Measurements from ENCODE around the gene EFR3B.

Gene EFR3B

DNA sequence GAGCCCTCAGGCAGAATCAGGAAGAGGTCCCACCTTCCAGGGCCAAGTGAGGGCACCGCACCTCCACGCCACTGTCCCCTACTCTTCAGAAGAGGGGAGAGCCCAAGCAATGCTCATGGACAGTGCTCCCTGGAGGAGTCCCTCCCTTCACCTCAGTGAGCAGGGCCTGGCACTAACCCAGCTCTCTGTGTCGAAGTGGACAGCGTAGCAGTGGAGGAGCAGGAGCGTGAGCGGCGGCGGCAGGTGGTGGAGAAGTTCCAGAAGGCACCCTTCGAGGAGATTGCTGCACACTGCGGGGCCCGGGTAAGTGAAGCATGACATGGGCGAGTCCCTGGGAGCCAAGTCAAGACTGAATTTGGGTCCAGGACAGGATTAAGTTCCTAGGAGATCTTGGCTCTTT lies 109.8 kb downstream of the EFR3B start:
- Histone ChIP-seq H2AFZ (no peak overlapping the region), H3K9ac (no peak overlapping the region), H3K4me1 (no peaks in the 10 kb centered on the region), H3K9me3 (ENCODE audit: control insufficient read depth, low read length) (no peaks in the 10 kb centered on the region), H3K36me3 (ENCODE audit: control insufficient read depth, insufficient read depth, low read length) (no peaks in the 10 kb centered on the region), H3K27me3 (ENCODE audit: control insufficient read depth, insufficient read depth, low read length) (no peaks in the 10 kb centered on the region), H3K4me3 (ENCODE audit: low read depth, low read length) (no peak overlapping the region), H3K27ac (no peak overlapping the region), H3K79me2 (no peaks in the 10 kb centered on the region), H3K4me2 (ENCODE audit: low read length) (no peak overlapping the region)
- TF ChIP-seq, protein P1, sequence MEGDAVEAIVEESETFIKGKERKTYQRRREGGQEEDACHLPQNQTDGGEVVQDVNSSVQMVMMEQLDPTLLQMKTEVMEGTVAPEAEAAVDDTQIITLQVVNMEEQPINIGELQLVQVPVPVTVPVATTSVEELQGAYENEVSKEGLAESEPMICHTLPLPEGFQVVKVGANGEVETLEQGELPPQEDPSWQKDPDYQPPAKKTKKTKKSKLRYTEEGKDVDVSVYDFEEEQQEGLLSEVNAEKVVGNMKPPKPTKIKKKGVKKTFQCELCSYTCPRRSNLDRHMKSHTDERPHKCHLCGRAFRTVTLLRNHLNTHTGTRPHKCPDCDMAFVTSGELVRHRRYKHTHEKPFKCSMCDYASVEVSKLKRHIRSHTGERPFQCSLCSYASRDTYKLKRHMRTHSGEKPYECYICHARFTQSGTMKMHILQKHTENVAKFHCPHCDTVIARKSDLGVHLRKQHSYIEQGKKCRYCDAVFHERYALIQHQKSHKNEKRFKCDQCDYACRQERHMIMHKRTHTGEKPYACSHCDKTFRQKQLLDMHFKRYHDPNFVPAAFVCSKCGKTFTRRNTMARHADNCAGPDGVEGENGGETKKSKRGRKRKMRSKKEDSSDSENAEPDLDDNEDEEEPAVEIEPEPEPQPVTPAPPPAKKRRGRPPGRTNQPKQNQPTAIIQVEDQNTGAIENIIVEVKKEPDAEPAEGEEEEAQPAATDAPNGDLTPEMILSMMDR (IDR thresholded peaks at IDR 0.05): no peak

DNA sequence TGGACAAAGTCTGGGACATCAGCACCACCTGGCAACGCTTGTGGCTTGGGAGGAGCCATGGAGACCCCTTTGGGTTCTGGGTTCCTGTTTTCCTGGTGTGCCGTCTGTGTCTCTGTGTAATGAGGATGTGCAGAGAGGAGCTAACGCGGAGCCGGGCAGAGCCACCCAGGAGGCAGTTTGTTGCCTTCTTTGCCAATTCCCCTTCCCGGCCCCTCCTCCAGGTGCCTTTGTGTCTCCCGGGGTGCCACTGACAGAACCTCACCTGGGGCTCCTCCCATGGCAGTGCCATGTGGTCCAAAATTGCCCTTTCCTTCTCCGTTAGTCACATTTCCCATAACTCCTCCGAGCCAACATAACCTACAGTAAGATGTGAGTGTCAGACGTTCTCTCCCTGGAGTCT lies 113.5 kb downstream of the EFR3B start:
- no peaks in the 10 kb centered on the region for H3K27me3 ChIP-seq (ENCODE audit: control insufficient read depth, insufficient read depth, low read length)
- TF ChIP-seq, protein P1 (IDR thresholded peaks at IDR 0.05): no peak

DNA sequence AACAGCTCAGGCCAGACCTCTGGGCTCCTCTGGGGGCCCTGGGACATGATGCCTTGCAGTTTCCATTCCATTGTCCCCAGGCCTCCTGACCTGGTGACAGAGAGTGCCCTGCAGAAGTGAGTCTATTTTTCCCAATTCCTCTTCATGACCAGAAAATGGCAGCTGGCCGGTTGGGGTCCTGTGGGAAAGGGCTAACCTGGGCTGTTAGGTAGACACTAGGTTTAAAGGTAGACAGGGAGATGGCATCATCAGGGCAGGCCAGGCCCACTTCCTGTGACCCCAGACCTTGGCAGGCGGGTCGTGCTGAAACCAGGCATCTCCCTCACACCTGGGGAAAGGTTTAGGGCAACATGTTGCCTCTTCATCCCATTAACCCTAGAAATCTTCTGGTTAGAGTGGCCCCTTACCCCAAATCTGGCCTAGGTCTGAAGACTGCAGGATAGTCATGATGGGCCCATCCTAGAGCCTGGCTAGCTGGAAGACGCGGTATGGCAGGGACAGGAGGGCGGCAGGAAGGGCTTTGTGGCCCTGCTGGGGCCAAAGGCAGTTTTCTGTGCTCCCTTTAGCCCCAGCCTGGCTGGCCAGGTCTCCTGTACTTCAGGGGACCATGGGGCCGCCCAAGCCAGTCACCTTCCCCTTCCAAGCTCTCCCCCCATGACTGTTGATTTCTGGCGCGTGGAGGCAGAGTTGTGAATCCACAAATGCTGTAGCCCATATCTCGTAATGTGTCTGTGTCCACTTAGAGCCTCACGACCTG lies 116.4 kb downstream of the EFR3B start:
- TF ChIP-seq, protein P1 (IDR thresholded peaks at IDR 0.05): no peak
- Histone ChIP-seq H3K36me3 (ENCODE audit: control insufficient read depth, insufficient read depth, low read length) (no peaks in the 10 kb centered on the region), H3K4me2 (ENCODE audit: low read length) (no peak overlapping the region)

More for the DNA sequence above, 113.5 kb downstream of the EFR3B start:
- Histone ChIP-seq H3K4me1 (no peaks in the 10 kb centered on the region), H3K79me2 (no peaks in the 10 kb centered on the region), H3K4me2 (ENCODE audit: low read length) (no peak overlapping the region), H3K9me3 (ENCODE audit: control insufficient read depth, low read length) (no peaks in the 10 kb centered on the region), H3K36me3 (ENCODE audit: control insufficient read depth, insufficient read depth, low read length) (no peaks in the 10 kb centered on the region), H3K9ac (no peak overlapping the region), H2AFZ (no peak overlapping the region), H3K4me3 (ENCODE audit: low read depth, low read length) (no peak overlapping the region), H3K27ac (no peak overlapping the region)

DNA sequence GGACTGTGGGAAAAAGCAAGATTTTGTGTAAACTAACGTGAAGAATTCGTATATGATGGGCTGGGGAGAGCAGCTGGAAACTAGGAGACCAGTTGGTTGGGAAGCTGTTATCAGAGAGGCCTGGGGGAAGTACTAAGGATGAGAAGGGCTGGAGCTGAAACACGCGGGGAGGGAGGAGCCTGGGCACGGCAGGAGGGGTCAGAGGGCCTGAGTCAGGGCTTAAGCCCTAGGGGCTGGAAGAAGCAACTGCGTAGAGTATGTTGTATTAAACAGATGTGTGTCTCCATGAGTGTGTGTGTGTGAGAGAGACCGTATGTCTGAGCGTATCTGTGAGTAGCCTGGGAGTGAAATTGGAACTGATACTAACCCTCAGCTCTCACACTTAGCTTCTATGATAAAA lies 118.1 kb downstream of the EFR3B start:
- Histone ChIP-seq H3K27me3 (ENCODE audit: control insufficient read depth, insufficient read depth, low read length) (no peaks in the 10 kb centered on the region), H3K4me2 (ENCODE audit: low read length) (no peak overlapping the region), H3K4me3 (ENCODE audit: low read depth, low read length) (no peak overlapping the region), H2AFZ (no peak overlapping the region), H3K79me2 (no peaks in the 10 kb centered on the region), H3K4me1 (no peaks in the 10 kb centered on the region), H3K9ac (no peak overlapping the region), H3K27ac (no peak overlapping the region), H3K9me3 (ENCODE audit: control insufficient read depth, low read length) (no peaks in the 10 kb centered on the region), H3K36me3 (ENCODE audit: control insufficient read depth, insufficient read depth, low read length) (no peaks in the 10 kb centered on the region)
- TF ChIP-seq, protein P1 (IDR thresholded peaks at IDR 0.05): no peak

More for the DNA sequence above, 116.4 kb downstream of the EFR3B start:
- Histone ChIP-seq H3K9ac (no peak overlapping the region), H3K4me1 (no peaks in the 10 kb centered on the region), H3K9me3 (ENCODE audit: control insufficient read depth, low read length) (no peaks in the 10 kb centered on the region), H3K4me3 (ENCODE audit: low read depth, low read length) (no peak overlapping the region), H3K79me2 (no peaks in the 10 kb centered on the region), H3K27me3 (ENCODE audit: control insufficient read depth, insufficient read depth, low read length) (no peaks in the 10 kb centered on the region), H3K27ac (no peak overlapping the region), H2AFZ (no peak overlapping the region)

DNA sequence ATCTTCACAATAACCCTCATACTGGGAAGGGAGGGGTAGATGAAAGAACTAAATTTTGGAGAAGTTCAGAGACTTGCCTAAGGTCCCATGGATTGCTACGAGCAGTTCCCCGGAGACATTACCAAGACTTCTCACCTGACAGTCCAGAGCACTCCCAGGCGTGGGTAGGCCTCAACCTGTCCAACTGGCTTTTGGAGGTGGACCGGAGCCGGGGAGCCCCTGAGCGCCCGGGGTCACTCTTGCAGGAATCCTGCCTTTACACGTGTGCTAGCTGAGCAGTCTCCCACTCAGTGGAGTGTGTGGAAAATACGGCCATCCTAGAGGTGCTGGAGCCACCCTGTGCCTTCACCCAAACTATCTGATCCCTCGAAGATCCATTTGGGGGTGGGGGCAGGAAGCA lies 118.5 kb downstream of the EFR3B start:
- Histone ChIP-seq H2AFZ (no peak overlapping the region), H3K27ac (no peak overlapping the region), H3K79me2 (no peaks in the 10 kb centered on the region), H3K27me3 (ENCODE audit: control insufficient read depth, insufficient read depth, low read length) (no peaks in the 10 kb centered on the region), H3K9ac (no peak overlapping the region), H3K4me2 (ENCODE audit: low read length) (no peak overlapping the region), H3K36me3 (ENCODE audit: control insufficient read depth, insufficient read depth, low read length) (no peaks in the 10 kb centered on the region), H3K4me1 (no peaks in the 10 kb centered on the region), H3K4me3 (ENCODE audit: low read depth, low read length) (no peak overlapping the region), H3K9me3 (ENCODE audit: control insufficient read depth, low read length) (no peaks in the 10 kb centered on the region)
- TF ChIP-seq, protein P1 (IDR thresholded peaks at IDR 0.05): no peak

Measured in parathyroid adenoma (tissue), 2 donors.